Activated CD8-positive, alpha-beta T cell treated with anti-CD3 and anti-CD28 coated beads for 36 hours (primary cell): Measurements from ENCODE around the gene FRY. TPM values are rescaled to one million over a fixed set of nuclear protein-coding genes. Genes with fewer than 3 reads are reported as not detected.

Experiments used
- ATAC-seq: fragments of 200-7000 bp; cut with Tn5 transposase; one replicate; pipeline ENCODE4 v1.10.0; 2021; ENCODE audit warnings: mild to moderate bottlenecking, moderate library complexity
- CTCF ChIA-PET: fragments of 350-600 bp; sonication (Branson Sonifier 250); formaldehyde crosslinking; loops from one replicate; lab custom pipeline; 2021; ENCODE audit warnings: antibody characterized with exemption; lab: Charles Lee
- POLR2A ChIA-PET: fragments of 350-600 bp; sonication (Branson Sonifier 250); formaldehyde crosslinking; loops from one replicate; lab custom pipeline; 2021; ENCODE audit warnings: antibody characterized with exemption; lab: Charles Lee
- DNase-seq: peaks from one replicate; pipeline ENCODE4 v3.0.0-alpha.2; 2020
- H3K27ac Mint-ChIP-seq: one replicate; pipeline ENCODE4 v1.8.0; 2021; ENCODE audit warnings: mild to moderate bottlenecking, mixed read lengths
- H3K27me3 Mint-ChIP-seq: one replicate; pipeline ENCODE4 v1.8.0; 2021; ENCODE audit warnings: mixed read lengths
- H3K36me3 Mint-ChIP-seq: one replicate; pipeline ENCODE4 v1.8.0; 2021; ENCODE audit warnings: low read depth, mixed read lengths
- H3K4me1 Mint-ChIP-seq: one replicate; pipeline ENCODE4 v1.8.0; 2021; ENCODE audit warnings: low read depth, mixed read lengths
- H3K4me3 Mint-ChIP-seq: one replicate; pipeline ENCODE4 v1.8.0; 2021; ENCODE audit warnings: mild to moderate bottlenecking, moderate library complexity, mixed read lengths
- H3K9me3 Mint-ChIP-seq: one replicate; pipeline ENCODE4 v1.8.0; 2021; ENCODE audit warnings: mixed read lengths
- intact Hi-C: fragments of 100-400 bp; cut with micrococcal nuclease; formaldehyde crosslinking; loops from one replicate; pipeline ENCODE4 v1.10.0; 2022
- total RNA-seq, 2 experiments: library from RNA; stranded (reverse); gene quantifications; one replicate each; pipeline ENCODE4 v1.2.3, GENCODE V29; 2021
- TF ChIP-seq, protein P1 (sequence below): fragments of 200-600 bp; IDR thresholded peaks from one replicate; pipeline ENCODE4 v1.8.0; 2022; ENCODE audit warnings: antibody characterized with exemption, mild to moderate bottlenecking

Gene FRY
- total RNA-seq, 2 experiments from 2014 or later = 0.58 to 0.68 TPM

GRCh38 chr13:32229443-32229842 is 197.9 kb downstream of the FRY start:
- ATAC-seq = no peak
- intact Hi-C loops = no loop called here
- TF ChIP-seq, protein P1, sequence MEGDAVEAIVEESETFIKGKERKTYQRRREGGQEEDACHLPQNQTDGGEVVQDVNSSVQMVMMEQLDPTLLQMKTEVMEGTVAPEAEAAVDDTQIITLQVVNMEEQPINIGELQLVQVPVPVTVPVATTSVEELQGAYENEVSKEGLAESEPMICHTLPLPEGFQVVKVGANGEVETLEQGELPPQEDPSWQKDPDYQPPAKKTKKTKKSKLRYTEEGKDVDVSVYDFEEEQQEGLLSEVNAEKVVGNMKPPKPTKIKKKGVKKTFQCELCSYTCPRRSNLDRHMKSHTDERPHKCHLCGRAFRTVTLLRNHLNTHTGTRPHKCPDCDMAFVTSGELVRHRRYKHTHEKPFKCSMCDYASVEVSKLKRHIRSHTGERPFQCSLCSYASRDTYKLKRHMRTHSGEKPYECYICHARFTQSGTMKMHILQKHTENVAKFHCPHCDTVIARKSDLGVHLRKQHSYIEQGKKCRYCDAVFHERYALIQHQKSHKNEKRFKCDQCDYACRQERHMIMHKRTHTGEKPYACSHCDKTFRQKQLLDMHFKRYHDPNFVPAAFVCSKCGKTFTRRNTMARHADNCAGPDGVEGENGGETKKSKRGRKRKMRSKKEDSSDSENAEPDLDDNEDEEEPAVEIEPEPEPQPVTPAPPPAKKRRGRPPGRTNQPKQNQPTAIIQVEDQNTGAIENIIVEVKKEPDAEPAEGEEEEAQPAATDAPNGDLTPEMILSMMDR = no peak
- ChIA-PET CTCF (interaction anchor here (1.1 kb wide), 1 partner anchor 19 kb away, joined by 3 read pairs; no protein-coding TSS in a partner anchor), POLR2A (no interaction called here)
- no peaks in the 10 kb centered on the region for H3K27me3 Mint-ChIP-seq
- H3K4me3 Mint-ChIP-seq = no peak overlapping the region
- H3K36me3 Mint-ChIP-seq = no peaks in the 10 kb centered on the region
- H3K9me3 Mint-ChIP-seq = no peaks in the 10 kb centered on the region
- no peaks in the 10 kb centered on the region for H3K4me1 Mint-ChIP-seq
- DNase-seq = no peak
- H3K27ac Mint-ChIP-seq = no peak overlapping the region

- Mint-ChIP-seq H3K36me3 (no peaks in the 10 kb centered on the region), H3K27ac (no peak overlapping the region), H3K4me3 (no peak overlapping the region), H3K4me1 (no peaks in the 10 kb centered on the region), H3K9me3 (no peaks in the 10 kb centered on the region), H3K27me3 (no peaks in the 10 kb centered on the region)
- TF ChIP-seq, protein P1 = no peak
- no peak for DNase-seq
- intact Hi-C loops = no loop called here
- no peak for ATAC-seq
- CTCF ChIA-PET = no interaction called here
- POLR2A ChIA-PET = no interaction called here
These were observed 200.7 kb downstream of the FRY start for GRCh38 chr13:32232263-32232662.

DNA sequence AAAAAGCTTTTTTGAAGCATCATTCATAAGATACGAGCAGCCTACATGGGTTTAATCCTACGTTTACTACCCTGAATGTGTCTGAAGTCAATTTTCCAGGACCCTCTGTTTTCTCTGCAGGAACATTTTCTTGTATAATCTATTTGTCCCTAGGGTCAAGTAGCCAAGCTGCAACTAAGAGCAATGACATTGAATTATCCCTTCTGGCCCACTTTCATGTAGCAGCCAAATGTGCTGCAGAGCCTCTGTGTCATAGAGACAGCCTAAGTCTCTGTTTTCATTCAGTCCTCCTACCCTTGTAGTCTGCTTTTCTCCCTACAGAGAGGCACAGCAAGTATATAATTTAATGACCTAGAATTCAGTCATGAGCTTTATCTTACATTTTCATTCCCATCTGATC is 201.5 kb downstream of the FRY start:
- no peaks in the 10 kb centered on the region for H3K27me3 Mint-ChIP-seq
- ChIA-PET POLR2A (interaction anchor here (0.7 kb wide), 1 partner anchor 82 kb away, joined by 3 read pairs; the partner anchor contains the start of genes BRCA2 and ZAR1L), CTCF (interaction anchor here (1.0 kb wide), 1 partner anchor 323 kb away, joined by 4 read pairs; no protein-coding TSS in a partner anchor)
- no peaks in the 10 kb centered on the region for H3K36me3 Mint-ChIP-seq
- no peaks in the 10 kb centered on the region for H3K9me3 Mint-ChIP-seq
- TF ChIP-seq, protein P1 = no peak
- no peaks in the 10 kb centered on the region for H3K4me1 Mint-ChIP-seq
- ATAC-seq = no peak
- intact Hi-C loops = no loop called here
- no peak overlapping the region for H3K4me3 Mint-ChIP-seq
- H3K27ac Mint-ChIP-seq = no peak overlapping the region
- no peak for DNase-seq

DNA sequence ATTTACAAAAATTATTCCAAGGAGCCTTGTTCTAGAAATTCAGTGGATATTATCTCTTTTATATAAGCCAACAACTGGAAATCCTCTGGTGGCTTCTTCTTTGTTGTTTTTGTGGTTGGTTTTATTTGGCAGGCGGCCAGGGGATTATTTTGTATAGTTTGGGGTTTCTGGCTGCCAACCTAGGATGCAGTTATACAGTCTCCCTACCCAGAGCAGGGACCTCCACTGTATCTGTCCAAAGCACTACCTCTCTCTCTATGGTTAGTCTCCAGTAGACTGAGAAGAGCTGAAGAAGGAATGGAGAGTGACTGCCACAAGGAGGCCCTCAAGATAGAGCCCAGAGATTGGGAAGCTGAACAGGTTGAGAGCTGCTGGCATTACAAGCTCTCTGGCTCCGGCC is 203.3 kb downstream of the FRY start:
- Mint-ChIP-seq H3K9me3 (no peaks in the 10 kb centered on the region), H3K27me3 (no peaks in the 10 kb centered on the region), H3K4me3 (no peak overlapping the region), H3K4me1 (no peaks in the 10 kb centered on the region), H3K27ac (no peak overlapping the region), H3K36me3 (no peaks in the 10 kb centered on the region)
- intact Hi-C loops = no loop called here
- ChIA-PET CTCF (interaction anchor here (1.1 kb wide), 1 partner anchor 12 kb away, joined by 5 read pairs; no protein-coding TSS in a partner anchor), POLR2A (no interaction called here)
- TF ChIP-seq, protein P1 = no peak
- ATAC-seq = no peak
- no peak for DNase-seq

DNA sequence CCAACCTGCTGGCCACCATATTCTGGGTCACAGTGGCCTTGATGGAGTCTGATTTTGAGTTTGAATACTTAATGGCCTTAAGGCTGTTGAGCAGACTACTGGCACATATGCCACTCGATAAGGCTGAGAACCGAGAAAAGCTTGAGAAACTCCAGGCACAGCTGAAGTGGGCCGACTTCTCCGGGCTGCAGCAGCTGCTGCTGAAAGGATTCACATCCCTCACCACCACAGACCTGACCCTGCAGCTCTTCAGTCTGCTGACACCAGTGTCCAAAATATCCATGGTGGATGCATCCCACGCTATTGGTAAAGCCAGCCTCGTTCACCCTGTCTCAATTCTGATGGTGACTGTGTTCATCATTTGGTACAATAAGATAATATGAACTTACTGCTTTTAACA is 206.1 kb downstream of the FRY start:
- no peak overlapping the region for H3K4me3 Mint-ChIP-seq
- ChIA-PET POLR2A (no interaction called here), CTCF (interaction anchor here (2.6 kb wide), 1 partner anchor 8 kb away, joined by 18 read pairs; no protein-coding TSS in a partner anchor)
- H3K27ac Mint-ChIP-seq = no peak overlapping the region
- ATAC-seq (no peak), DNase-seq (no peak)
- no peaks in the 10 kb centered on the region for H3K4me1 Mint-ChIP-seq
- no peaks in the 10 kb centered on the region for H3K9me3 Mint-ChIP-seq
- intact Hi-C loops = no loop called here
- H3K27me3 Mint-ChIP-seq = no peaks in the 10 kb centered on the region
- TF ChIP-seq, protein P1 = no peak
- H3K36me3 Mint-ChIP-seq = no peaks in the 10 kb centered on the region
